GM10847 (cell line): Measurements from ENCODE around the gene UBA3.

ENCODE experiments used
- POLR2A ChIP-seq: IDR thresholded peaks from 2 replicates; pipeline ENCODE4 v1.6.1; 2011; ENCODE audit not compliant: insufficient read length; ENCODE audit errors: extremely low read depth

Gene UBA3

GRCh38 chr3:69058947-69059224 lies 21.3 kb downstream of the UBA3 start:
- no peak for TF ChIP-seq POLR2A

GRCh38 chr3:69058180-69058946 lies 21.8 kb downstream of the UBA3 start:
- TF ChIP-seq POLR2A, result no peak

- no peak for TF ChIP-seq POLR2A
Observed at GRCh38 chr3:69052472-69052898, 27.7 kb downstream of the UBA3 start.

GRCh38 chr3:69051756-69052471 lies 28.3 kb downstream of the UBA3 start, which contains the start of gene TMF1:
Gene TMF1, minus strand, starts transcription at chr3:69052333. Its CDS starts 247 bp downstream, at chr3:69052086.
- TF ChIP-seq POLR2A, result peak; percentile 68

- TF ChIP-seq POLR2A, result no peak
Observed at GRCh38 chr3:69048990-69049389, 31.2 kb downstream of the UBA3 start.

GRCh38 chr3:69044608-69045007 lies 35.6 kb downstream of the UBA3 start:
- no peak for TF ChIP-seq POLR2A

GRCh38 chr3:69033470-69033869 lies 46.7 kb downstream of the UBA3 start:
- TF ChIP-seq POLR2A, result no peak

- TF ChIP-seq POLR2A, result no peak
Observed at GRCh38 chr3:69032737-69033136, 47.4 kb downstream of the UBA3 start.

GRCh38 chr3:69032142-69032541 lies 48.0 kb downstream of the UBA3 start:
- TF ChIP-seq POLR2A, result no peak

- TF ChIP-seq POLR2A, result no peak
Observed at GRCh38 chr3:69031635-69032034, 48.5 kb downstream of the UBA3 start.

GRCh38 chr3:69020857-69021256 lies 59.3 kb downstream of the UBA3 start:
- TF ChIP-seq POLR2A, result no peak

- TF ChIP-seq POLR2A, result no peak
Observed at GRCh38 chr3:69020424-69020823, 59.7 kb downstream of the UBA3 start.

GRCh38 chr3:69016901-69017300 lies 63.3 kb downstream of the UBA3 start:
- no peak for TF ChIP-seq POLR2A

GRCh38 chr3:69016102-69016501 lies 64.1 kb downstream of the UBA3 start:
- TF ChIP-seq POLR2A, result no peak

GRCh38 chr3:69014022-69014580 lies 66.1 kb downstream of the UBA3 start:
- no peak for TF ChIP-seq POLR2A
